GM18502 (cell line): ENCODE results near the gene ENKD1.
"Not testable (repeated sequence)": the region's sequence is repeated elsewhere in the genome, so short reads cannot be mapped to it uniquely, and the experiment has no call there.

Source experiments
- ATAC-seq: cut with Tn5 transposase; IDR thresholded peaks from one replicate; pipeline ENCODE4 v1.9.1; 2021; ENCODE audit warnings: mild to moderate bottlenecking; ENCODE audit not compliant: unreplicated experiment, poor library complexity

Gene ENKD1, protein sequence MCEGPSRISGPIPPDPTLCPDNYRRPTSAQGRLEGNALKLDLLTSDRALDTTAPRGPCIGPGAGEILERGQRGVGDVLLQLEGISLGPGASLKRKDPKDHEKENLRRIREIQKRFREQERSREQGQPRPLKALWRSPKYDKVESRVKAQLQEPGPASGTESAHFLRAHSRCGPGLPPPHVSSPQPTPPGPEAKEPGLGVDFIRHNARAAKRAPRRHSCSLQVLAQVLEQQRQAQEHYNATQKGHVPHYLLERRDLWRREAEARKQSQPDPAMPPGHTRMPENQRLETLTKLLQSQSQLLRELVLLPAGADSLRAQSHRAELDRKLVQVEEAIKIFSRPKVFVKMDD

DNA sequence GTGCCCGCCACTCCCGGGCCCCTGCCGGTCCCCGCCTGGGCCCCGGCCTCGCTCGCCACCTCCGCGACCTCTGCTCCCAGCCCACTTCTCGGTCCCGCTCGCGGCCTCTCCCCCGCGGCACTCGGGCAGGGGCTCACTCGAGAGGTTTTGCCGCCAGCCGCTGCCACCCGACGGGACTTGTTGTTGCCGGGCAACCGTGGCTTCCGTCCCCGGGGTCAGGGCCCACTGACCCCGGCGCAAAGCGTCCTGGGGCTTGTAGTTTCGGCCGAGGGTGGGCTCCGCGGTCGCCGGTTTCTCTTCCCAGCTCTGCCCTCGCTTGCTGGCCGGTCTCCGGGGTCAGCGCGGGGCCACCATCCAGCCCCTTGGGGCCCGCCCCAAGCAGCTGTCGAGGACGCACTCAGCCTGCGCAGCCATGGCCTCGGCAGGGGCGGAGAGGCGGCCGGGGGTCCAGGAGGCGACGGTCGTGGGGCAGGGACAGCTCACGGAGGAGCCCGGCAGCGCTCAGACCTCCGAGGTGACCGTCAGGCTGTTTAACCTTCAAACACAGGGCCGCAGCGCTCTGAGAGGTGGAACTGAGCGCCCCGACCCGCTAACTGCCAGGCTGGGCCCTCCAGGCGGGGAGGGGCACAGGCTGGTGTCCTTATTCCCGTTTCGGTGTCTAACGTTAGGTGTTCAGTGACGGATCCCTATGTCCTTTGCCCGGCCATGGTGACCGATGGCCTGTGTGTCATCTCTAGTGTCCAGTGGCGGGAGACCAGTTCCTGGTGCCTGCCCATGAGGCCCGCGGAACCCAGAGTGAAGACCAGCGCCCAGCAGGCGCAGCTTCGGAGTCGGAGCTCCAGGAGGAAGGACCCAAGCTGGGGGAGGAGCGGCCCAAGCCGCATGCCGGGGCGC lies at the start of gene ENKD1, which contains the start of gene C16orf86:
TSS of gene ENKD1 (minus strand) at position 192 of the 894 bp plus-strand sequence. CDS start 308 bp downstream, outside the sequence.
TSS of gene C16orf86 (plus strand) at position 256 of the 894 bp plus-strand sequence. CDS start at position 413, 157 bp downstream.
- ATAC-seq = peak; percentile 51

DNA sequence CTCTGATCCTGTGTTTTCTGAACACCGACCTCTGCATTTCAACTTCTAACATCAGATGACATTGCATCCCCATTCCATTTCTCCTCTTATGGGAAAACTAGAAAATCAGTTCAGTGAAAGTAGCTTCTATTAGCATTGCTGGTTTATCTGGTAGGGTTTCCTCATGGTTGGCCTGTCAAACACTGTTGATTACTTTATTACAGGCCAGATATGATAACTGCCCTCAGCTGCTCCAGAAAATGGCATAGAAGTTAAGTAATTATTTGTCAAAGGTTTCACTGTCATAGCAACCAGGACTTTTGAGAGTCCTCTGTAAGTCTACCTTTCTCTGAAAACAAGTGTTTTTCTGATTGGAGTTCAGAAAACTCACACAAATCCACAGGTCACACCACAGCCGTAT lies 49.5 kb upstream of the ENKD1 start:
- no peak for ATAC-seq

DNA sequence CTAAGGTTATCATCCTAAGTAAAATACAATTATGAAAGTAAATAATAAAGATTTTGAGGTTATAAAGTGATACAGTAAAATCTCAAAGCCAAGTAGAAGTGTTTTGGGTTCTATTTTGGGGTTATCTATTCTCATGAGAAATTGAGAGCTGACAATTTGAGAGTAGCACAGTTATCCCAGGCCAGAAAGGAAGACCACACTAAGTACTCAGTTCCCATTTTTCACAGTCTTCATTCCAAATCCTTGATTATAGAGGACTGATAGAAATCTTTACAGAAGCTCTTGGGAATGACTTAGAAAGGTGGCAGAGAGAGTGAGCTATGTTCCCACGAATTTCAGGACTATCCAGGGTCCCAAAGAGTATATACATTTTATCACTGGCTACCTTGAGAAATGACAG lies 48.0 kb upstream of the ENKD1 start:
- ATAC-seq = no peak

DNA sequence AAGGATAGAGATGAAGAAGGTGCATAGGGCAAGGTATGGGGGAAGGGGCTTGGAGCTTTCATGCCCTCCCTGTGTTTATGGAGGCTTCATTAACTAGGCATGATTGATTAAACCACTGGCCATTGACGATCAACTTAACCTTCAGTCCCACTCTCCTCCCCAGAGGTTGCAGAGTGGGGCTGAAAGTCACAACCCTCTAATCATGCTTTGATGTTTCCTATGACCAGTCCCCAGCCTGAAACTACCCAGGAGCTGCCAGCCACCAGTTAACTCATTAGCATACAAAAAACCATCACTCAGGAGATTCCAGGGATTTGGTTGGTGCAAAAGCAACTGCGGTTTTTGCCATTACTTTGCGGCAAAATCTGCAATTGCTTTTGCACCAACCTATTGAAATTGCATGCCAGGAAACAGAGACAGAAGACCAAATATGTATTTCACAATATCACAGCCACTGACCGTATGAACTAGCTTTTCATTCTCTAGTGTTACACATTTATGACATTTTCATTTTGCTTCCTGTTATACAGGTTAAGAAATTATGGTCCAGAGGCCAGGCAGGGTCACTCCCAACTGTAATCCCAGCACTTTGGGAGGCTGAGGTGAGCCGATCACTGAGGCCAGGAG lies 47.2 kb upstream of the ENKD1 start:
- no peak for ATAC-seq

DNA sequence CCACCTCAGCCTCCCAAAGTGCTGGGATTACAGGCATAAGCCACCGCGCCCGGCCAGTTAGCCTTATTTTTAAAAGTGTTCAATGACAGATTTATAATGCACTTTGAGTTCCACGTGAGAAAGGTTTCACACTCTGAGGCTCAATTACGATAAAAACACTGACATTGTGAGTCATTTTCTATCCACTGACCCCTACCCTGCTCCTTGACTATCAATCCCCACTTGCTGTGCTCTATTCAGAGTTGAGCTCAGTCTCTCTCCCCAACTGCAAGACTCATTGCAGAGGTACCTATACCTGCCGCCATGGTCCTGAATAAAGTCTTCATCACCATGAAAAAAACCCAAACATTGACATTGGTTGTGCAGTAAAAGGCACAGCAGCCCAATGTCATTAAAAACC lies 44.1 kb upstream of the ENKD1 start:
- ATAC-seq = no peak

DNA sequence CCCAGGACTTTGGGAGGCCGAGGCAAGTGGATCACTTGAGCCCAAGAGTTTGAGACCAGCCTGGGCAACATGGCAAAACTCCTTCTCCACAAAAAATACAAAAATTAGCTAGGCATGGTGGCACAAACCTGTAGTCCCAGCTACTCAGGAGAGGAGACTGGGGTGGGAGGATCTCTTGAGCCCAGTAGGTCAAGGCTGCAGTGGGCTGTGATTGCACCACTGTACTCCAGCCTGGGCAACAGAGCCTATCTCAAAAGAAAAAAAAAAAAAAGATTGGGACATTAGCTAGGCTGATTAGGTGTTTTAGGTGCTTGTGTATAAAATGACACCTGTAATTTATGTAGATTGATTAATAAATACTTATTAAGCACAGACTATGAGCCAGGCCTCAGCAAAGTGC lies 42.5 kb upstream of the ENKD1 start:
- no peak for ATAC-seq

DNA sequence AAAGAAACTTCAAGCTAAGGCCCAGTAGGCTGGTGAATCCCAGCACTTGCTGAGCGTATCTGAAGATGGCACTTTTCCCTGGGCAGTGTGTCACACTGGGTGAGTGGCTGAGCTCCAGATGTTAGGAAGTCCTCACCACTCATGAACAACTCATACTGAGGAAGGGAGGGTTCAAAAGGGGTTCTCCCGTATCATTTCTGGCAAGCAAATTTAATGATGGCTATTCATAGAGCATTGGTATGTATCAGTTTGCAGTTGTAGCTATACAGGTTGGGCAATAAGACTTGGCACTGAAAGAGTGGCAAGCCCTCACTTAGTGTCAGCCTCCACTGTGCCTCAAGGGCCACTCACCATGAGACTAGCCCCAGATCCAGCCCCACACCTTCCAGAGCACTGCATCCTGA lies 41.8 kb upstream of the ENKD1 start:
- no peak for ATAC-seq

DNA sequence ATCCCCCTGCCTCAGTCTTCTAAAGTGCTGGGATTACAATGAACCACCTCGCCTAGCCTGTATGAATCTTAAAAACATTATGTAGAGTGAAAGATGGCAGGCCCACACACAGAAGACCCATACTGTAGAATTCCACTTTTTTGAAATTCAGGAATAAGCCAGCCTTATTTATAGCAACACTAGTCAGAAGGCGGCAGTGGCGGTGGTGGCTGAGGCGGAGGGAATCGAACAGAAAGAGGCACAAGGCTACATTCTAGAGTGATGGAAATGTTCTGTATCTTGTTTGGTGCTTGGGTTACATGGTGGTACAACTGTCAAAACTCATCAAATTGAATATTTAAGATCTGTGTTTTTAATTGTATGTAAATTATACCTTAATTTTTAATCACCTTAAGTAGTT lies 41.2 kb upstream of the ENKD1 start:
- ATAC-seq = no peak

GRCh38 chr16:67707210-67707609 lies 40.7 kb upstream of the ENKD1 start:
- no peak for ATAC-seq

GRCh38 chr16:67704110-67704509 lies 37.6 kb upstream of the ENKD1 start:
- ATAC-seq = no peak

GRCh38 chr16:67703626-67704025 lies 37.1 kb upstream of the ENKD1 start:
- no peak for ATAC-seq

DNA sequence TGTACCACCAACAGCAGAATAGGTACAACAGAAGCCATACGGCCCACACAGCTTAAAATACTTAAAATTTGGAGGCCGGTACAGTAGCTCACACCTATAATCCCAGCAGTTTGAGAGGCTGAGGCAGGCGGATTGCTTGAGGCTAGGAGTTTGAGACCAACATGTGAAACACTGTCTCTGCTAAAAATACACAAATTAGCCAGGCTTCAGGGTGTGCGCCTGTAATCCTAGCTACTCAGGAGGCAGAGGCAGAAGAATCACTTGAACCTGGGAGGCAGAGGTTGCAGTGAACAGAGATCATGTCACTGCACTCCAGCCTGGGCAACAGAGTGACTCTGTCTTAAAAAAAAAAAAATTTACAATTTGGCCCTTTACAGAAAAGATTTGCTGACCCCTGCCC lies 35.6 kb upstream of the ENKD1 start:
- no peak for ATAC-seq

DNA sequence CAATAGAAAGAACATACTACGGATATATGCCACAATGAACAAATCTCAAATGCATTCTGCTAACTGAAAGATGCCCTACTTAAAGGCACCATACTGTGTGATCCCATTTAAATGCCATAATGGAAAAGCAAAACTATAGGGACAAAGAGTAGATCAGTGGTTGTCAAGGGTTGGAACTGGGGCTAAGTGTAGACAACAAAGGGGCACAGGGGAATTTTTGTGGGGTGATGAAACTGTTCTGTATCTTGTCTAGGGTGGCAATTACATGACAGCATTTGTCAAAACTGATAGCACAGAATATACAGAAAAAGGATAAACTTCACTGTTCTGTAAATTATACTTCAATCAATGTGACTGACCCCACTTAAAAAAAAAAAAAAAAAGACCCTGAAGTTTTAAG lies 34.9 kb upstream of the ENKD1 start:
- ATAC-seq = no peak

DNA sequence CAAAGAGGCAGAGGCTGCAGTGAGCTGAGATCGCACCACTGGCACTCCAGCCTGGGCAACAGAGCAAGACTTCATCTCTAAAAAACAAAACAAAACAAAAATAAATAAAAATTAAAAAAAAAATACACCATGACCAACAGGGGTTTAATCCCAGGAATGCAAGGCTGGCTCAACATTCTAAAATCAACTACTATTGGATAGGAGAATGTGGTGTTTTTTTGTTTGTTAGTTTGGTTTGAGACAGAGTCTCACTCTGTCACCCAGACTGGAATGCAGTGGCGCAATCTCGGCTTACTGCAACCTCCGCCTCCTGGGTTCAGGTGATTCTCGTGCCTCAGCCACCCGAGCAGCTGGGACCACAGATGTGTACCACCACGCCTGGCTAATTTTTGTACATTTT lies 32.7 kb upstream of the ENKD1 start:
- no peak for ATAC-seq

DNA sequence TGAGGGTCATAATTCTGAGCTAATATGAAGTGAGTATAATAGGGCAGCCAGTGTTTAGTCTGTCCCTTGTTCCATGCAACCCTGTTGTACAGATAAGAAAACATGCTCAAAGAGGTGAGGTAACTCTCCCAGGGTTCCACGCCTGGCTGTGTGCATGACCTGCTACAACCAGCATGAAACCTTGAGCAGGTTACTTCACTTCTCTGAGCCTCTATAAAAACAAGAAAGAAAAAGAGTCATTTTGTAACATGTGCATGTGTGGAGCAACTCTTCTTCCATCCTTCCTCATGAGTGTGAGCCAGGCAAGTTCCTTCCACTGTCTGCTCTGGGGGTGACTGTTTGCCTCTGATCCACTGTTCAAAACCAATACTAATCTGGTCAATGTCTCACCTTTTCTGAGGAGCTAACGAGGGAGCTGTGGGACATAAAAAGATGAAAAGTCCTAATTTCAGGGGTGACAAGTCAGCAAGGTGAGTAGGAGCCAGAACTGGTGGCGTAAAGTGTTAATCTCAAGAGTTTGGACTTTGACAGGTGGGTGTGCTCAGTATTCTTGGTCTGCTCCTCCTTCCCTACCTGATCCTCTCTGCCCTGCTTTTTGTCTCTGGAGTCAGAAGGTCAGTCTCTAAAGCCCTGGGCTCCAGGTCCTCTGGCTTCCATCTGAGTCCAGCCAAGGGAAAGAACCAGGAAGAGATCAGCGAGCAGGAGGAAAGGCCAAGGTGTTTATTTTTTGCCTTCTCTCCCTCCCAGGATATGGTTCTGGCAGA lies 31.1 kb upstream of the ENKD1 start:
- no peak for ATAC-seq

- ATAC-seq = no peak
Observed at GRCh38 chr16:67694611-67695010, 28.1 kb upstream of the ENKD1 start.

GRCh38 chr16:67693517-67694285 lies 27.2 kb upstream of the ENKD1 start:
- not testable (repeated sequence) for ATAC-seq

- no peak for ATAC-seq
Observed at GRCh38 chr16:67685388-67686112, 19.0 kb upstream of the ENKD1 start.

GRCh38 chr16:67683767-67684166 lies 17.2 kb upstream of the ENKD1 start:
- ATAC-seq = no peak
